HS-5 (cell line): ENCODE data around the gene ALDH1L2.
A peak's percentile ranks its signal among the peaks of the same experiment; 100 is the strongest.

Experiments
- DNase-seq: peaks from one replicate; pipeline ENCODE4 v3.0.0-alpha.2; 2012; ENCODE audit warnings: low read depth

The ALDH1L2 gene

DNA sequence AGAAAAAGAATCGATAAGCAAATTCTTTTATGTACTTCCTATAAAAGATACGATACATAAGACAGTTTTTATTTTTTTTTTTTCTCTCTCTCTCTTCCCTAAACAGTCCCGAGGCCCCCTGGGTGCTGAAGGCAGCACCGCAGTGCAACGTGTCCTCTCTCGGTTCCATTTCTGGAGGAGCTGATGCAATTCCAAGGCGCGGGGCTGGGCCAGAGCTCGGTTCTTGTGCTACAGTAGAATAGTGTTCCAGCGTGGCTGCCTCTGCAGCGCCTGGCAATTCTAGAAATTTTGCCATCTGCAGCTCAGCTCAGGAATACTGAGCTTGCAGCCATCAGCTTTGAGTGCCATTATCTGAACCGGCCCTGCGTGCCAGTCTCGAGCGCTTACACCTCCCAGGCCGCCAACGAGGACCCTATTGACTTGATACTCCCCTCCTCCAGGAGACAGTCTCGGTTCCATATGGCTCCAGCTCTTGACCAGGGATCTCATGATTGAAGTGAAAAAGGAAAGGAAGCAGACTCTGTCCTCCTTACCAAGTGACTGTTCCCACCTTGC, 630 bp downstream of the ALDH1L2 start:
- DNase-seq: peak; percentile 34

DNA sequence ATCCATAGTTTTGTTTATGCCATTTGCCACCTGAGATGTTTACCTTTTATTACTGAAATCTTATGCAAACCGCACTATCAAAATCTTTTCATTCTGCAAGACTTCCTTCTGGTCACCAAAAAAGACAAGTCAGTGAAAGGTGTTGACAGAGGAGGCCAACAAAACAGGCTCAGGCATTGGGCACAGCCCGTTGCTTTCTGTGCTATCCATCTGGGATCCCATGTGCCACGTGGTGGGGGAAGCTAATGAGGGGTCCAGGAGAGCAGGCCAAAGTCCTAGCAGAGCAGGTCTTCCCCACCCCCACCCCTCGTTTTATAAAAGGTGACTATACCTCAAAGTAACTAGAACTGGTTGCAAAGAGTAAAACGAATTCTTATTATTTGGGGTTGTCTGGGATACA, 1.2 kb downstream of the ALDH1L2 start:
- no peak for DNase-seq

DNA sequence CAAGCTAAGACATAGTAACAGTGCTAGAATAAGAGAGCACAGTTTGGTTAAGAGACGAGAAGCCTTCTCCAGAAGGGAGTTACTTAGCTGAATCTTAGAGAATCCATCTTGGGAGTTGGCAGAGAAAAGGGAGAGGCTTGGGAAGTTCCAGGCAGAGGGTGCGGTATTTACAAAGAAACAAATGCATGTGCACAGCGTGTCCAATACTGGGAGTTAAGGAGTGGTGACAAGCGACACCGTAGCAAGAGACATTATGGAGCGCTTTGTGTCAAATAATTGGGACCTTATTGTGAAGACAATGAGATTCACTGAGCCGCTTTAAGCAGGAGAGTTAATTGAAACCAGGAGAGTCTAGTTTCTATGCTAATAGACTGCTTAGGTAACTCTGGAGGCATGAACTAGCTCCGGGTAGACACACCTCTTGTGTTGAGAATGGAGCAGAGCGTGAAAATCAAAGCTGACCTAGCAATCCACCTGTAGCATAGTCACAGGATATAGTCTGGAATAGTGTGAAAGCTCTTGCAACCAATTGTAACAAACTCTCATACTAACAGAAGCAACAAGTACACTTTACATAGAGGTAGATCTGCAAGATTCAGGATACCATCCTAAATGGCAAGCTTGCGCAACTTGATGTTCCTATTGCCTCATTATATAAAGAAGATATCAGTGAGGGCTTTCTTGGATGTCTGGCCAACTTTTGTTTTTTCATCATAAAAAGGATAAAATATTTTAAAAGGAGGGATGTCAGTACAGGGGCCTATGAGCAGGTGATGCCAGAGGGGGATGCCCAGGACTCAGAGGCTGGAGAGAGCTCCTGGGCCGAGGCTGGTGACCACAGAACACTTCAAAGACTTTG, 5.3 kb downstream of the ALDH1L2 start:
- DNase-seq: no peak

DNA sequence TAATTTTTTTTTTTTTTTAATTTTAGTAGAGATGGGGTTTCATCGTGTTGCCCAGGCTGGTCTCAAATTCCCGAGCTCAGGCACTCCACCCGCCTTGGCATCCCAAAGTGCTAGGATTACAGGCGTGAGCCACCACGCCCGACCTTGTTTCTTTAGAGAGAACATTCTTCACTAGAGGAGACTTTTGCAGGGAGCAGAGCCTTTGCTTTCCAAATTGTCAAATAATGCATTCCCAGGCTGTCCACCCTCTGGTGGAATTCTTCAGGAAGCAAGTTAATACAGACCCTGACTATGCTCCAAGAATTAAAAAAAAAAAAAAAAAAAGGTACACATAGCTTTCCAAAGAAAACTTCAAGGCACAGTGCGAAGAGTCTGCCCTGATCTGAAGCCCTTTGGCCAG, 6.8 kb downstream of the ALDH1L2 start:
- DNase-seq: no peak

DNA sequence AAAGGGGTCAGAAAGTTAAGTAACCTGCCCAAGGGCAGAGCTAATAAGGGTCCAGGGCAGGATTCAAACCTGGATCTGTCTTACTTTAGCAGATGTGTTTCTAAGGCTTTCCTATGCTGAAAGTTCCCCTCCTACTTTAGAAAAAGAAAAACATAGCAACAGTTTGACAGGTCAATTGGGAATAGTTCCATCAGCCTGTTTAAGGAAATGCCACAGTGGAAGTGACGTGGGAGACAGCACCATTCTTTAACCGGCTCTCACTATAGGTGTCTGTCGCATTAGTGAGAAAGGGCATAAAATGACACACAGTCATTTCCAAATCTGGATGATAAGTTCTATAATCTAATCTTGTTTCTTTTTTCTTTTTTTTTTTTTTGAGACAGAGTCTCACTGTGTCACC, 7.3 kb downstream of the ALDH1L2 start:
- no peak for DNase-seq

DNA sequence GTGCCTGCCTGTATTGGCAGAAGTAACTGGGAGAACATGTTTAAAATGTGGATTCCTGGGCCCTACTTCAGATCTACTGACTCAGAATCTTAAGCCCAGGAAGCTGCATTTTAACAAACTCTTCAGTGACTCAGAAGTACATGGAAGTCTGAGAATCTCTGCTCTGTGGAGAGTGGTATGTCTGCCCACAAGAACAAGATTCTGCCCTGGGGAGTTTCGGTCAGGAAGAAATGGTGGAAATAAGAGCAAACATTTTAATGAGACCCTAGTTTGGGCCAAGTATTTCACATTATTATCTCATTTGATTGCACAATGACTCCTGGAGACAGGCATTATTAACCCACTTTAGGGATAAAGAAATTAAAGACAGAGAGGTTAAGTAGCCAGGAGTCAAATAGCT, 8.2 kb downstream of the ALDH1L2 start:
- DNase-seq: no peak

DNA sequence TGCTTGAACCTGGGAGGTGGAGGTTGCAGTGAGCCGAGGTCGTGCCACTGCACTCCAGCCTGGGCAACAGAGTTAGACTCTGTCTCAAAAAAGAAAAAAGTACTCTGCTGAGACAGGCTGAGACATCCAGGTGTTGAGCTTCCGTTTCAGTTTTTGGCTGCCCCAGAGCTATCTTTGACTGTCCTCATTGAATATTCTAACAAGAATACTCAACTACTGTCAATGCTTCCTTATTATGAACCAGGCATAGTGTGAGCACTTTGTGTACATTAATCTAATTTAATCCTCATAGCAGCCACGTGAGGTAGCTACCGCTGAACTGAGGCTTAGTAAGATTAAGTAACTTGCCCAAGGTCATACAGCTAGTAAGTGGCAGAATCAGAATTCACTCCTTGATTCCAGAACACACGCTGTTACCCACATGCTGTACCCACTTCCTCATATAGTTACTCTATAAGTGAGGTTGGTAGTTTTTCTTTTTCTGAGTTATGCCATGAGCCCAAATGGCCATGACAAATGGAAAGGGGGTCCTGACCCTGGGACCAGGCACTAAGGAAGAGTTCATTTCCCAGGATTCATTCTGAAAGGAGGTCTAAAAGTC, 11.3 kb downstream of the ALDH1L2 start:
- no peak for DNase-seq

DNA sequence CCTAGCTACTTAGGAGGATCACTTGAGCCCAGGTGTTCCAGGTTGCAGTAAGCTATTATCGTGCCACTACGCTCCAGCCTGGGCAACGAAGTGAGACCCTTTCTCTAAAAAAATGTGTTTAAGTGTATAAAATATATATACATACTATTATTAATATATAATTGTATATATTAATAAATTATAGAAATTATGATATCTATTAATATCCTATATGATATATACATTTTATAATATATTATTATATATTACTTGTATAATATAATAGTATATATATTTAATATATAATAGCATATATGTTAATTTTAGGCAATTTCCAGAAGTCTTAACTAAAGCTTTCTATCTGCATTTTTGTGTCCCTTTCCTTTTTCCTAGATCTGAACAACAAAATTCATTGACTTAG, 12.3 kb downstream of the ALDH1L2 start:
- no peak for DNase-seq

DNA sequence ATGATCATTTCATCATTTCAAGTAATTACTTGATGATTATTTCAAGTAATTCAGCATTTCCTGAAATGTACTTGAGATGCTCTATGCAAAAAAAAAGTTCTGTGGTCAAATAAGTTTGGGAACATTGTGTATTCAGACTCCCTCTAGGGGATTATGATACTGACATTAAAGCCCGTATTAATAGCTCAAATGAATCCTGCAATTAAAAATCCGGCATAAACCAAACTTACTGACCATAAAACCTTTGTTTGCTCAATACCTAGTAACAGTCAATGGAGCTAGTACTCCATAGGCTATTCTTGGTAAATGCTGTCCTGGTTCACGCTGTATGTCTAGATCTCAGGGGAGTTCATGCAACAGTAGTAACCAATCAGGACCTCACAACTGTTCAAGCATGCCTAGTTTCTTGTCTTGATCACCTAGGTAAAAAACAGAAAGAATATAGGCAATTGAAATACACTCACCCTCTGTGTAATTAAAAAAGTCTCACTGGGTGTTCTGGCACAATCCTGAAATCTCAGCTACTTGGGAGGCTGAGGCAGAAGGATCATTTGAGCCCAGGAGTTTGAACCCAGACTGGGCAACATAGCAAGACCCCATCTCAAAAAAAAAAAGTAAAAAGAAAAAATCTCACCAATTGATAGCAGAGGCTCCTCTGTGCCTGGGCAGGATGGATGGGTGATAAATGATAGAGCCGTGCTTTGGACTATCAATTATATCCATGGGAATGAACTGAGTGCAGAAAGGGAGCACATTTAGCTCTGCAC, 14.1 kb downstream of the ALDH1L2 start:
- no peak for DNase-seq

DNA sequence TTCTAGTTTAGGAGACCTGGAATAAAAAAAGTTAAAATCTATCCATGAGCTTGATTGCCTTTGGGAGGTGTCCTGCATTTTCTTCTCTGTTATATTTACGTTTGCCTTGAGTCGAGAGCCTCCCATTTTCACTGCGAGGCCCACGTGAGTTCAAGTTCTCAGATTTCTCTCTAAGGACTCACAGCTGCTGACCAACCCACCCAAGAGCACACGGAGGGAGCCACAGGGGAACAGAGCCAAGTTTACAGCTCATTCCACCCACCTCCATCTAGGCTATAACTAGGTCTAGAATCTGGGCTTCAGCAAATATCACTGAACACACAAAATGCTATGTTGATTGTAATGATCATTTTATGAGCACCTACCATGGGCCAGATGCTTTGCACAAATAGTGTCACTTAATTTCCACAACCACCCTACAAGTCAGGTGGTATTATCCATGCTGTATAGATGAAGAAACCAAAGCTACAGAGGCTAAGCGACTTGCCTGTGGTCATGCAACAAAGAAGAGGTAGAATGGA, 16.7 kb downstream of the ALDH1L2 start:
- DNase-seq: no peak

DNA sequence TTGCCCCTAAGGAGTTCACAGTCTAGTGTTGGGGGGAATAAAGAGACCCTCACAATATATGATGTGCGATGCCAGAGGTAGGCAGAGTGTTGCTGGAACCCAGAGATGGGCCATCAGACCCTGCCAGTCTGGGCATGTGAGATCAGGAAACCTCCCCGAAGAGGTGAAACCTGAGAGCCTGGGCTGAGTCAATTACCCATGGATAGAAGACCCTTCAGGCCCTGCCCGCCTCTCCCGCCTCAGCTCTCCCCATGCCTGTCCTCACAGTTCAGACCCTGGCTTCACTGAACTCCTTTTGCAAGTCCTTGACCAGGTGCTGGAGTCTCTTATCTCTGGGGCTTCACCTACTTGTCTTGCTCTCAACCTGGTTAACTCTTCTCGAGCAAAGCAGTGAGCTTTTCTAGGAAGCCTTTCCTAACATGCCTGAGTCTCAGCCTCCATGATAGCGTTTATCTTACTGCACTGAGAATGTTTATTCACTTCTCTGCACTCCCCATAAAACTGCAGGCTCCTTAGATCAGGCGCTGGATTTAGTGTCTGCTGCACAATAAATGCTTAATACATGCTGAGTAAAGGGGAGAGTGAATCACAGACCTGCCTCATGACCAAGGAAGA, 19.6 kb downstream of the ALDH1L2 start:
- no peak for DNase-seq

DNA sequence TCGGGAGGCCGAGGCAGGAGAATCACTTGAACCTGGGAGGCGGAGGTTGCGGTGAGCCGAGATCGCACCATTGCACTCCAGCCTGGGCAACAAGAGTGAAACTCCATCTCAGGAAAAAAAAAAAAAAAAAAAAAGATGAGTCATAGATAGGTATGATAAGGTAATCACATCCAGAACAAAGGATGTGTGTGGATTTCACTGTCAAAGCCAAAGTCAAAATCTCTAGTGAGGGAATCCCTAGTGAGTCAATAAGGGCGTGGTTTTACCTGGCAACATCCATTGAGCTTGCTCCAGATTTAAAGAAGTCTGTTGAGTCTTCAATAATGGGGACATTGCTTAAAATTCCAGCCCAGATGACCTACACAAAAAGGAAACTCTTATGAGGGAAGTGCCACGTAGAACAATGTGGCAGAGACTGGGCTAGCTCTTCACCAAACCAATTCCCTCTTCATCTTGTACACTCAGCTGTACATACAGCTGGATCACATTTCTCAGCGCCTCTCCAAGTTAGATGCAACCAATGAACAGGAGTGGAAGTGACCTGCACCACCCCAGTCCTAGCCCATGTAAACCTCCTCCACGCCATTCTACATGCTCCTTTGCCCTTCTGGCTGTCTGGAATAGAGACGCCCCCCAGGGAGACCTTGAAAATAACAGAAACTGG, 23.4 kb downstream of the ALDH1L2 start:
- DNase-seq: no peak

DNA sequence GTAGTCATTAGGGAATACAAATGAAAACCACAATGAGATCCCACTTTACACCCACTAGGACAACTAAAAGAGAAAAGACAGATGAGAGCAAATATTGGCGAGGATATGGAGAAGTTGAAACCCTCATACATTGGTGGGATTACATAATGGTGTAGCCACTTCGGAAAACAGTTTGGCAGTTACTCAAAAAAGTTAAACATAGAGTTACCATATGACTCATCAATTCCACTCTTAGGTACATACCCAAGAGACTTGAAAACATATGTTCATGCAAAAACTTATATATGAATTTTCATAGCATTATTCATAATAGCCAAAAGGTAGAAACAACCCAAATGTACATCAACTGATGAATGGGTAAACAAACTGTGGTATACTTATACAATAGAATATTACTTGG, 27.1 kb downstream of the ALDH1L2 start:
- no peak for DNase-seq

DNA sequence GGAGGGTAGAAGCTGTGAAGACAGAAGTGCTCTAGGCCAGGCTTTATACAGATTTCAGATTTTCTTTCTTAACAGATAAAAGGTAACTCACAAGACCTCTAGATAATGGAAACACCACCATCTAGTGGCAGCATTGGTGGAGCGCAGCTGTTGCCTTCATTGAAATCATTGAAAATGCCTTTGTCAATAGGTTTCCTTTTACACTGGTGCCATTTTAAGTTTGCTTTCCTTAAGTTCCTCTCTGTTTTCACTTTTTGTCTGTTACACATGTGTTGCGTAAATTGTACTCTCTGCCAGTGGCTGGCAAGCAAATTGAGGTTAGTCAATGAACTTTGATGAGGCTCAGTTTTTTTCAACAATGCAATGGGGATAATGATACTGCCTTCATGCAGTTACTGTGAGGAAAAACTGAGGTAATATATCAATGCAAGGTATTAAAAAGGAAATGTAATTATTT, 31.1 kb downstream of the ALDH1L2 start:
- peak; percentile 63 for DNase-seq

DNA sequence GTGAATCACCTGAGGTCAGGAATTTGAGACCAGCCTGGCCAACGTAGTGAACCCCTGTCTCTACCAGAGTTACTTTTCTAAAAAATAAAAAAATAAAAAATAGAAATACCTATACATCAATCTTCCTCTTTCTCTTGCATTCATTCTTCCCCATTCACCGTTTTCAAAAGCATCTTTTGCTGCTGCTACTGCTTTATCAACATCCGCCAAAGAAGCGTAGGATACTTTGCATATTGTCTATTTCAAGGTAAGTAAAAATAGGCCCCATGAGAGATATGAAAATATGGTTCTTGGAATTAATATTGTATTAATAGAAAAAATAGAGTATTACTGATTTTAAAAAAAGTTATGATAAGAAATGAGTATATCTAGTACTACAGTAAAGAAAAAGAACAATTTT, 32.3 kb downstream of the ALDH1L2 start:
- DNase-seq: no peak

DNA sequence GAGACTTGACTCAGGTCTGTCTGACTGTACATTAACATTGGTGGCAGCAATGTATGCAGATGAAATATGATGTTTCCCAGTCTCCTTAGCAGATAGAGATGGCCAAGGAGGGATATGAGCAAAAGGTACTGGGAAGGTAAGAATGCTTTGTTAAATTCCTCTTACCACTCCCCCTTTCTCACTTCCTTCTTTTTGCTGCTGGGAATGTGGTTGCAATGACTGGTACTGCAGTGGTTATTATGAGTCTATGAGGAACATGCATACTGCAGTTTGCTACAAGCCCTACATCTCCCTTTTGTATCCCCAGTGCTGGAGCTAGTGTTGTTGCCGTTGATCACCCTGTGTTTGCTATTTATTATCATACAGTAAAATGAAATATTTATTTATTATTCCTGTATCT, 35.9 kb downstream of the ALDH1L2 start:
- no peak for DNase-seq

DNA sequence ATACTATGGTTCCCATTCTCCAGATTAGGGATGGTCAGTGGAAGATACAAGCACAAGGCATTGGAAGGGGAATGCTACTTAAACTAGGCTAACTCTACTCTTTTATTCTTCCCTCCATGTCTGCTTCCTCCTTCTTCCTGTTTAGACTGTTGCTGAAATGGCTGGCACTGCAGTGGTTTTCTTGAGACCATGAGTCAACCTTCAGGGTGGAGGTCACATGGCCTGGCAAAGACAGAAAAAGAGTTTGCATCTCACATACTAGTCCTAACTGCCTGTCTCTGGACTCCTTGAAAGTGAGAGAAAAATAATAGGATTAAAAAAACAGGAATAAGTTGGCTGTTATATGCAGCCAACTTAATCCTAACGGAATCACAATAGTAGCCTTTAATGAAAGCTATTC, 37.0 kb downstream of the ALDH1L2 start:
- DNase-seq: no peak

DNA sequence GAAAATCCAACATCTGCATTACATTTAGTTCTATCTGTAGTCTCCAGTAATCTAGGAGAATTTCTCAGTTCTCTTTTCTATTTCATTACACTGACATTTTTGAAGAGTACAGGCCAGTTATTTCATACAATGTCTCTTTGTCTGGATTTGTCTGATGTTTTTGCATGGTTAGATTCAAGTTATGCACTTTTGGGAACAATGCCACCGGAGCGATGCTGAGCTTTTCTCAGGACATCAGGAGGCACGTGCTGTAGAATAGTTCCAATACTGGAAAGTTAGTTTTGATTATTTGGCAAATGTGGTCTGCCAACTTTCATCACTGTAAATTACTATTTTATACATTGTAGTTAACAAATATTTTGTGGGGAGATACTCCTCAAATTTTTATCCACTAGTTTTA, 43.1 kb downstream of the ALDH1L2 start:
- no peak for DNase-seq

DNA sequence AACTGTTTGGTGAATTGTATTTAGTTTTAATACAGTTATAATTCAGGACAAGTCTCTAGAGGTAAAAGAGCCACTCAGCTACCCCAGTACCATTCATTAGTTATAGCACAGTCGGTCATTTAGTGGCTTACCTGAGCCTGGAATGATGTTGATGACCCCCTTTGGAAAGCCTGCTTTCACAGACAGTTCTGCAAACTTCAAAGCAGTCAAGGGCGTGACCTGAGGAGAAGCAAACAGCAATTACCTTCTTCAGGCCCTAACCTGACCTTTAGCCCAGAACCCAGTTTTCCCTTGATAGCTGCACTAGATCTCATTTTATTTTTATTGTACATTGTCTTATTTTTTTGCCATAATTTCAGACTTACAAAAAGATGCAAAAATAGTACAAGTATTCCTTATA, 43.8 kb downstream of the ALDH1L2 start:
- no peak for DNase-seq

DNA sequence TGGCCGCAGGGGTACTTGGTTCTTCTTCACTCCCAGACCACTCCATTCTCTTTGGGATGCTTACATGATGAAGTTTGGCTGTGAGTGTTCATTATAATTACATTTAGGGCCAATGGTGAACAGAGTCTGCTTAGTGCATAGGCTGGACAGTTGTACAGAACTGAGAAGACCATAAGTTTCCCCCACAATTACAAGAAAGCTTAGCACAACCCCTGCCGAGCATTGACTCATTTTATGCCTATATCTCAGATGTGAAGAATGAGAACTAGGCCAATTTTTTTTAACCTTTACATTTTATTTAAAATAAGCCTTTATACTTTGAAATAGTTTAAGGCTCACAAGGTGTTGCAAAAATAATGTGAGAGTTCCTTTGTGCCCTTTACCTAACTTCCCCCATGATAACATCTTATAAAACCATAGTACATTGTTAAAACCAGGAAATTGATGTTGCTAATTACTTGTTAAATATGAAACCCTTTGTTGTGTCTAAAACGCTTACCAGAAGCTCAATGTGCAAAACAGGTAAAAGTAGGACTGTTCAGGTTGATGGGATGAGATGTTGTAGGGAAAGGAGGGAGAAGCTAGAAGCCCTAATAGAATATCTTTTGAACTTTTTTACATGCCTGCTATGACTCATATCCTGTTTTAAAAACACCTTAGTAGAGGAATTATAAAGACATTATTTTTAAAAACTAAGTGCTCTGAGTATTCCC, 47.2 kb downstream of the ALDH1L2 start:
- DNase-seq: no peak

DNA sequence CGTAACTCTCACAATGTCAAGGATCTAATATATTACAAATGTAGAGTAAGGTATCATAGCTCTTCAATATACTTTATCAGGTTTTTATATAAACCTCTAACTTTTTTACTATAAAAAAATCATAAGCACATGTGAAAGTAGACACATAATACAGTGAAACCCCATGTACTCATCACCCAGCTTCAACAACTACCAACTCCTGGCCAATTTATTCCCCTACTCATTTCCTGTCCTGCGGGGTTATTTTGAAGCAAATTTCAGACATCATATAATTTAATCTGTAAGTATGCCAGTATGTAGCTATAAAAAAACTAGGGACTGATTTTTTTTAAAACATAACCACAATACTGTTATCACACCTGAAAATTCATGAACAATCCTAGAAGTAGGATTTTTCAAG, 50.4 kb downstream of the ALDH1L2 start:
- no peak for DNase-seq
